Stimulated activated CD4-positive, alpha-beta T cell treated with anti-CD3 and anti-CD28 coated beads, Interleukin-1b, Interleukin-23, amount 100 ng/mL, for 48 hours (primary cell): ENCODE results near the gene SHB.
A peak's percentile ranks its signal among the peaks of the same experiment; 100 is the strongest.
"Not testable (repeated sequence)": the region's sequence is repeated elsewhere in the genome, so short reads cannot be mapped to it uniquely, and the experiment has no call there.

Experiments used
- DNase-seq: peaks from one replicate; pipeline ENCODE4 v3.0.0-alpha.2; 2020

Gene SHB

DNA sequence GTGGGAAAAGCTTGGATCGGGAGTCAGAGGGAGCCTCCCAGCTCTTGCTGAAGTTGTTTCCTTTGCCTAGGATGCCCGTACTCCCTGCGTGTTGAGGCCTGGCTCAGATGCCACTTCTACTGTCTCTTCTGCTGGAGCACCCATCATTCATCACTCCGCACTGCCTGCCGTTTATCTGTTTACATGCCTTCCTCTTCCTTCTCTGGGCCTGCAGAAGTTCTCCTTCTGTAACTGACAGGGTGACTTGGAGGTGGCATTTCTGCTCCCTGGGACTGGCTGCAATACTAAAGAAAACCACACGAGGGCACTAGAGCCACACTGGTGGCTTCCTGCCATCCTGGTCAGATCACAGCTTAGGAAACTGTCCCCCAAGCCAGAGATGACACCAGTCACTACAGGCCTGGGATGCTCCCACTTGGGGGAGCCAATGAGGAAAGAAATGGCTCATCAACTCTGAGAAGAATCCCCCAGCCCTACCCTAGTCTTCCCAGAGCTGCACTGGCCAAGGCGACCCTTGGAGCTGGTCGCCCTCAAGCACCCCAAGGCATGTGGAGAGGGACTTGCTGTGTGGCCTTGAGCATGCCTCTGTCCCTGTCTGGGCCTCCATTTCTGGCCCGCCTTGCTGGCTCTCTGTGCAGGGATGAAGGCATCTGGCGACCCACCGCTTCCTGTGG is 155.4 kb downstream of the SHB start:
- DNase-seq: peak; percentile 77

DNA sequence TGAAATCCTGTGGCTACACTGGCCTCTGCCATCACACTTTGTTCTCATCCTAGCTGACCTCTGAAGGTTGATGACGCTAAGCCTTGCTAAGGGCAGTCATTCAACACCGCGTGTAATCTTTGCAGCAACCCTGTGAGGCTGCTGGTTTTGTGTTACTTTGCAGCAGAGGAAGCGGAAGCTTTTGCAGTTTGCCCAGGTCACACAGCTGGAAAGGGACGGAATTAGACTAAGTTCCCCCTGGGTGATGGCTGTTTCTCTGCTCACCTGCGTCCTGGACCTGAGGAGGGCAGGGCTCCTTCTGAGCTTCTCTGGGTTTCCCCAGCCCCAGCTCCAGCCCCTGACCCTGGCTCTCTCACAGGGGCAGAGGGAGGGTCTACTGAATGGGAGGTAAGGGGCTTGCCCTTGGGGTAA is 157.8 kb downstream of the SHB start:
- DNase-seq: no peak

- DNase-seq: no peak
Observed at GRCh38 chr9:37910271-37910670, 158.8 kb downstream of the SHB start.

GRCh38 chr9:37909836-37910235 is 159.2 kb downstream of the SHB start:
- not testable (repeated sequence) for DNase-seq

DNA sequence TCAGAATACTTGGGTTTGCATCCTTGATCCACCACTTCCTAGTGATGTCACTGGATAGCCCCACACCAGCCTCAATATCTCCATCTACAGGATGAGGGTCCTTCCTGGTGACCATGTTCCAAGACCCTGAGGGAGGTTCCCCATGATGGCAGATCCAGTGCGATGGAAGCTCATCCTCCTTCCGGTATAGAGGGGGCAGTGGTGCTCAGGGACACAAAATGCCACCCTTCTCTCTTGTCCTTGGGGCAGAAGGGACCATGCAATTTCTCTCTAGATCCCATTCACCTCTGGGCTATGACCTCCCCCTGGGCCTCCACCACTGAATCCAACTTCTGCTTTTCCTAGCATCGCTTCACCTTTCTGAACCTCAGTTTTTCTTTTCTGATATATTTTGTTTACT is 159.7 kb downstream of the SHB start:
- no peak for DNase-seq

- no peak for DNase-seq
Observed at GRCh38 chr9:37908698-37909186, 160.3 kb downstream of the SHB start.

- DNase-seq: no peak
Observed at GRCh38 chr9:37908283-37908682, 160.7 kb downstream of the SHB start.

GRCh38 chr9:37906312-37907239 is 162.5 kb downstream of the SHB start:
- no peak for DNase-seq

DNA sequence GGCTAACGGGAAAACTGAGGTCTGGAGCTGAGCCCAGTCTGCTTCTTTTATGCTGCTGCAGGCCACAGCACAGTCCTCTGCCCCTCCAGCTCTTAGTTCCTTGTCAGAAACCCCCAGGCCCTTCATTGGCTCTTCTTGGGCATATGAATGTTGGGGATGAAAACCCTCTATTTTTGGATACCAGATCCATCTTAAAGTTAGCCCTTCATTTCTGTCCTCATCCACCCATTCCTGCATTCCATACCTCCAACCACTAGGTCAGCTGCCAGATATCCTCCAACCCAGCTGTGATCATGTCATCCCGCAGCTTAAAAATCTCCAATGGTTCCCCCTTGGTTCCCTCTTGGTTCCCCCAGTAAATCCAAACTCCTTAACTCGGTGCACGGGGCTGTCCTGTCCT is 163.3 kb downstream of the SHB start:
- DNase-seq: no peak

DNA sequence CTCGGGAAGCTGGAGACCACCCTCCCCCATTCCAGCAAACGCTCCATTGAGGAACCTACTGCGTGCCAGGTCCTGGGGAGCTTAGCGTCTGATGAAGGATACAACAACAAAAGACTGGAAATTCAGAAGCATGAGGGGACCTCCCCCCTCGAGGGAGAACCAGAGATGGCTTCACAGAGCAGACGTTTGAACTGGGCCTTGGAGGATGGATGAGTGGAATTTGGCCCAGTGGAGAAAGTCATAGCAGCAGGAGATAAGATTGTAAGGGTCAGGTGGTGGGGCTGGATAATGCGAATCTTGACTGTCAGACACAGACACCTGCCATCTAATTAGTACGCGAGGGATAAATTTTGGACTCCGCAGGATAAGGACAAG is 163.9 kb downstream of the SHB start:
- no peak for DNase-seq

DNA sequence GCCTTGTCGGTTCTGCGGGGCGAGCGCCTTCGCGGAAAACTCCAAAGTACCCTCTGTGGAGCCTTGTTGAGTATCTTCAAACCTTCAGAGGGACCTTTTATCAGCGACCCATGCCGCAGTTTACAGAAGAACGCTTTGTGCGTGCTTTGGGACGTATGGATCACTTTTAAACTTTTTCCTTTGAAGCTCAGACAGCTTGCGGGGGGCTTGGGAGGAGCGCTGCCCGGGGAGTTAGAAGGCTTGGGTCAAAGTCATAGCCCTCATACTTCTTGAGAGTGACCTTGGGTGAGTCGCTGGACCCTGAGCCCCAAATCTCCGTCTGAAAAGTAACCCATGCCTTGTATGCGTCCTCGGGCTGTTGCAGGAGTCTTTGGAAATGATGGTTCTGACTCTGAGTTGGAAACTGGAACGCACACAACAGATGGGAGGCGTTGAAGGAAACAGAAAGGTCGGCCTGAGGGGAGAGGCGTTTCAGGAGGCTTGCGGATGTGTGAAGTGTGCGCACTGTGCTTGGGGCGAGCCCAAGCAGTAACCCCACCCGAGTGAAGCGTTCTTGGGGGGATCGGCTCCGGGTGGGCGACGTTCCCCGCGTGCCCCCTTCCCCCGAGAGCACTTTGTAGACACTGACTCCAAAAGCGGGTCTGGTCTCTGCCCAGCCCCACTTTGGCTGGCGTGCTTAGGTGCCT is 164.4 kb downstream of the SHB start:
- DNase-seq: no peak

- peak; percentile 94 for DNase-seq
Observed at GRCh38 chr9:37903647-37904444, 165.2 kb downstream of the SHB start, which contains the start of gene SLC25A51. Gene SLC25A51, minus strand, starts transcription at chr9:37904127. Its CDS starts 15,577 bp downstream, at chr9:37888550.

DNA sequence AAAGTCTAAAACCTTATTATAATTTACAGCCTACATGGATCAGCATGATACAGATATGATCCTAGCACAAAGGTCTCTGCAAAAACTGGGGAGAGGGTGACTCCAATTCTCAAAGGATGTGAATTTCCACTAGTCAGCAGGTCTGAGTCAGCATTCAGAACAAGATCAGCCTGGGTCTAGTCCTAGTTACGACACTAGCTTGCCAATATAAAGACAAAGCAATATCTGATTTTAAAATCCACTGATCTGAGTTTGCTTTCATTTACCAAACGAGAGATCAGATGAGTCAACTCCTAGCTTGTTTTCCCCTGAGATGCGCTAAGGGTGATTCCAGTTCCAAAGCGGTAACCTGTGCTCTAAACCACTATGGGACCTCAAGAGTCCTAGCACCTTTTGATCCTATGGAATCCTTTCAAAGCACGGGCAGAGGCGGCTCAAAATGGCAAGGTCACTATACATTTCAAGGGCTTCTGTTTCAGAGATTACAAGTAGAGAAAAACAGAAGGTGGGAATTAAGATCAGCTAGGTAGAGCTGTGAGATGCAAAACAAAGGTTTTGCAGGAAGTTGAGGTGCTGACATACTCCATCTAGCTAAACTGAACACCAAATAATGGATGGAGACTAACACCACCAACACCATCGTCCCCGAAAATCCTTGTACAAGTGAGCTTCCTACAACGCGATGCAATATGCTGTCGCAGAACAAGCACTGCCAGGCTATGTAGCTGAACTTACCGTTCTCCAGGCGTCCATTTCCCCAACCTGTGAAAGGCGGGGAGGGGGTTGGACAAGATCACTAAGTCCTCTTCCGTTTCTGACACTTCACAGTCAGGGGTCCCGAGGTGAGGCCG is 166.0 kb downstream of the SHB start:
- DNase-seq: no peak

DNA sequence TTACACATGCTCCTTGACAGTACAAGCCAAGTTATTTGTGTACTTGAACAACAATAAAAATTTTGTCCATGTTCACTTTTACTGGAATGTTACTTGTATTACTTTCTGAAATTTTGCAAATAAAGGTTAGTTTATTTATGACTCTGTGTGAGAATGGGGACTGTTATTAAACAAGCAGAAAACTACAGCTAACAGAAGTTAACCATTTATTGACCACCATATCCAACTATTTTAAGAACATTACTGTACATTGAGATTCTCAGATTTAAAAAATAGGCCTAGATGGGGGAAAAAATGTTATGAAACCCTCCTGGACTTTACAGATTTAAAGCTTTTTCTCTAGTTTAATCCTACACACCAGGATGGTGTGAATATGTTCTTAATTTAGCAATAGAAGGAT is 166.9 kb downstream of the SHB start:
- no peak for DNase-seq

DNA sequence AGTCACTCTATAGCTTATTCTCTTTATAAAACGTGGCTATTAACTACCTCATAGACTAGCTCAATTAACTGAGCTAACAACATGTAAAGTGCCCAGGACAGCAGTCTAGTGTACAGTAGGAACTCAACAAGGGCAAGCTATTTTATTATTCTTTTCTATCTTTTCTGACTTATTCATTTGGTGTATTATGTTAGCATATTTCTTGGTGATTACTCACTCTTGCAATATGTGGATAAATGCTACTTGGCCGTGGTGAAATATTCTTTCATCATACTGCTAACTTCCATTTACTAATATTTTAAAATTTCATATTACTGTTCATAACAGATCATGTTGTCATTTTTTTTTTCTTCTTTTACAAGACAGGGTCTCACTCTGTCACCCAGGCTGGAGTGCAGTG is 170.0 kb downstream of the SHB start:
- DNase-seq: no peak

- DNase-seq: no peak
Observed at GRCh38 chr9:37897665-37898064, 171.4 kb downstream of the SHB start.

DNA sequence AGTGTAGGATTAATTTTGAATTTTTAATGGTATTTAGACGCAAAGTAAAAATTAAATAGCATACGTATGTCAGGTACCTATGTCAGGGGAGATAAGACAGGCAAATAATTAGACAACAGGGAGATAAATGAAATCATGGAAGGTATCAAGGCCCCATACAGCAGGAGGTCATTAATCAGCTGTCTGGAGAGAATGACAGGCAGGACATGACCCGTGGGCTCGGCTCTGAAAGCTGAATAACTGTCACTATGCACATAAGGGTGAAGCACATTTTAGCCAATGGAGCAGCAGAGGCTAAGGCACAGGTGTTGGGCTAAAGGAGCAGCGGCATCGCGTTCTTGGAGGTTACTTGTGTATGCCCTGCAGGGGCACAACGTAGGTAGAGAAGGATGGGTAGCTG is 177.0 kb downstream of the SHB start:
- DNase-seq: no peak

DNA sequence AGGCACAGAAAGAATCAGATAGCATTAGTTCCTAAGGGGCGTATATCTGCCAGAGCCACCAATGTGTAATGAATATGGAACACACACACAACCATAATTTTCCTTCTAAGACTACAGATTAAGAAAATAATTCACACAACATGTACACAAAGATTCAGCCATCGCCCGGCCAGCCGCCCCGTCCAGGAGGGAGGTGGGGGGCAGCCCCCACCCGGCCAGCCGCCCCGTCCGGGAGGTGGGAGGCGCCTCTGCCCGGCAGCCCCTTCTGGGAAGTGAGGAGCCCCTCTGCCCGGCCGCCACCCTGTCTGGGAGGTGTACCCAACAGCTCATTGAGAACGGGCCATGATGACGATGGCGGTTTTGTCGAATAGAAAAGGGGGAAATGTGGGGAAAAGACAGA is 178.0 kb downstream of the SHB start:
- not testable (repeated sequence) for DNase-seq

DNA sequence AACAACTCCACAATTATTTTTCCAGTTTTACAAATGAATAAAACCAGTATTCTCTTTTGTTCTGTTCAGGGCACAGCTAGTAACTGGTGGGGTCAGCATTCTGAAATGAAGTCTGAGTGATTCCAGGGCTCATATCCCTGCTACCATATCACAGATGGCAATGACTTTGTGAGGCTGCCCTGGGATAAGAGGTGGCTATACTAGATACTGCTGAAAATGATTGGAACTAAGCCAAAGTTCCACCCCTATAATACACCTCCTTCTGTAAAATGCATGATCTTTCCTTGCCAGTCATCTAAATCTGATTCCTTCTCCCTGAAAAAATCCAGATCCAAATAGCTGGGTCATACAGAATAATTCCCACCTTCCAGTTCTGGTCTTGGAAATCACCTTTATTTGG is 179.5 kb downstream of the SHB start:
- no peak for DNase-seq

- not testable (repeated sequence) for DNase-seq
Observed at GRCh38 chr9:37887977-37888583, 180.9 kb downstream of the SHB start.

GRCh38 chr9:37880916-37881479 is 188.0 kb downstream of the SHB start:
- DNase-seq: no peak
